ENCODE measurements around the gene TACC2.

- TF ChIP-seq POLR2A (IDR thresholded peaks at IDR 0.05) = no peak
- TF ChIP-seq CTCF (IDR thresholded peaks at IDR 0.05 in 4 of 5, conservative IDR thresholded peaks at IDR 0.05 in 1 of 5) = no peak
These were observed 100.5 kb downstream of the TACC2 start for GRCh38 chr10:122089311-122090017.

All from gastrocnemius medialis (tissue), 4 donors.